ENCODE results near the gene SLC6A8.
"Not testable (repeated sequence)": the region's sequence is repeated elsewhere in the genome, so short reads cannot be mapped to it uniquely, and the experiment has no call there.

The SLC6A8 gene

DNA sequence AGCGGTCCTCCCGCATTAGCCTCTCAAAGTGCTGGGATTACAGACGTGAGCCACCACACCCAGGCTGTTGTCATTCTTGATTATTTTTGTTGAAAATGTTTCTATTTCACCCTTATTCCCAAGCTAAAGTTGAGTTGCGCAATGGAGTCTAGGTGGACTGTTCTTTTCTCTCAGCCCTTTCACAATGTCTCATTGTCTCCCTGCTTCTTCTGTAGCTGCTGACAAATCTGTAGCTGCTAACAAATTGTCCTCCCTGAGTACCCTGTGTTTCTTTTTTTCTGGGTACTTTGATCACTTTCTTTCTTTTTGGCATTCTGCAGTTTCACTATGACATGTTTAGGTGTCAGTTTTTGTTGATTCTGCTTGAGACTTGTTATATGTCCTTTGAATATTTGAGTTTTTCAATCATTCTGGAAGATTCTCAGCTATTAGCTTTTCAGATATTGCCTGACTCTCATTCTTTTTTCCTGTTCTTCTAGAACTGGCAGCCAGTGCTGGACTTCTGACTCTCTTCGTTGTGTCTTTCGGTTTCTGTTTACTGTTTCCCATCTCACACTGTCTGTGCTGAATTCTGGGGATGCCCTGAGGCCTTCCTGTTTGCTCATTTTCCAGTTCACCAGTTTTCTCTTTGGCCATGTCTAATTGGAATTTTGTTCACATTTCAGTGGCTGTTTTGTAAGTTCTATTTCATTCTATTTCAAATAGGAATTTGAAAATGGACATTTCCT, 43.6 kb downstream of the SLC6A8 start:
- DNase-seq (ENCODE audit: low read depth): no peak

DNA sequence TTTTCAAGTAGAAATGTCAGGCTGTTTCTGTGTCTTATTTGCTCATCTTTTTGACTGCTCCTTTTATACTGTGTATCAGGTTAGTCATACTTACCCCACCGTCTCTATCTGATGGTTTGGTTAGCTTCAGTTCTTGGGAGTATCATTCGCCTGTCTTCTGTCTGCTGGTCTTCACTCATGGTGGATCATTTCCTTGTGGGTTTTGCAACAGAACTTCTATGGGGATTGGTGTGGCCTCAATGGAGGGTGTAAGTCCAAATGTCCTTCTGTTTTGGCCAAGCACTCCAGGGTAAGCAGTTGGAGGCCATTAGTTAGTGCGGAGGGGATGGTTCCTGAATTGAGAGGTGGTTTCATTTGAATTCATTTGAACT, 44.1 kb downstream of the SLC6A8 start:
- DNase-seq (ENCODE audit: low read depth): no peak

DNA sequence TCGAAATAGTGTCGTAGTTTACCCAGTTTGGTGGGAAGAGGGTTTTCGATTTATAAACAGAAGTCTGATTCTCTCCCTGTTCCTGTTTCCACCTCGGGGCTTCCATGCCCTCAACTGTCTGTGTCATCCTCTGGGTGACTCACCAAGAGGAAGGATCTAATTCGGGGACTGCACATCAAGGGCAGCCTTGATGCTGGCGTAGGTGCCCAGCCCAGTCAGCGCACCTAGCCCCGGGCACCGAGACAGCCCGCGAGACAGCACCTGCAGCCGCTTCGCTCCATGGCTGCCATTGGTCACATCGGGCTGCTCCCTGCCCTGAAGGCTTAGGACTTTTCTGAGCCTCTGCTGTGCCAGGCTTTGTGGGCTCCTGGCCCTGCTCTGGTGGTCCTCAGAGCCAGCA, 44.7 kb downstream of the SLC6A8 start:
- DNase-seq (ENCODE audit: low read depth): no peak

DNA sequence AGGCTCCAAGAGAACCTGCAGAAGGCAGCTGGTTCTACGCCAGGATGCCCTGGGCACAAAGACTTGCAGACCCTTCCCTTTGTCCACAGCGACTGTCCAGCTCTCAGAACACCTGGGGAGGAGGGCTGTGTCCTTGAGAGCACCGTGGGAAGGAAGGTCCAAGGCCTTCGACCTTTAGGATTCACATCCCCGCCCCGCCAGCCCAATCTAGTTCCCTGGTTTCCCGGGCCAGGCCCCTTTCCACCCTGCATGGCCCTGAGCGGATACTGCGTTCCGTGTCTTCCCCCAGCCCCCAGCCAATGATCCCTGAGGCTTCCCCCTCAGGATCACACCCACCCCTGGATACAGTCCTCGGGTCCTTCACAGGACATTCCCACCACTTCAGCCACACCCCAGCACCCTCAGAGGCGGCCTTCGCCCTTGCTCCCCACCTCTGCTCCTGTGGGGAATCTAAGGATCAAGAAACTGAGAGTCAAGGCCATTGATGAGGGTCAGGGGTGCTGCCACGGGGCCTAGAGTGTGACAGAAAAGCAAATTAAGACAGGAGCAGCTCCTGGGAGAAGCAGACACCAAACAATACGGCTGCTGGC, 46.0 kb downstream of the SLC6A8 start:
- no peak for DNase-seq (ENCODE audit: low read depth)

DNA sequence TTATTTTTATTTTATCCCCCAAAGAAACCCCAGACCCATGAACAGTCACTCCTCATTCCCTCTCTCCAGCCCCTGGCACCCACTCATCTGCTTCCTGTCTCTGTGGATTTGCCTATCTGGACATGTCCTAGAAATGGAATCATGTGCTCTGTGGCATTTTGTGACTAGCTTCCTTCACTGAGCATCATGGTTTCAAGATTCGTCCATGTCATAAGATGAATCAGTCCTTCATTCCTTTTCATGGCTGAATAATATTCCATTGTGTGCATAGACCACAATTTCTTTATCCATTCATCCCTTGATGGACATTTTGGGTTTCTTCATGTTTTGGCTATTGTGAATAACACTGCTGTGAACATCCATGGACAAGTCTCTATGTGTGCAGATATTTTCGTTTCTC, 47.1 kb downstream of the SLC6A8 start:
- no peak for DNase-seq (ENCODE audit: low read depth)

DNA sequence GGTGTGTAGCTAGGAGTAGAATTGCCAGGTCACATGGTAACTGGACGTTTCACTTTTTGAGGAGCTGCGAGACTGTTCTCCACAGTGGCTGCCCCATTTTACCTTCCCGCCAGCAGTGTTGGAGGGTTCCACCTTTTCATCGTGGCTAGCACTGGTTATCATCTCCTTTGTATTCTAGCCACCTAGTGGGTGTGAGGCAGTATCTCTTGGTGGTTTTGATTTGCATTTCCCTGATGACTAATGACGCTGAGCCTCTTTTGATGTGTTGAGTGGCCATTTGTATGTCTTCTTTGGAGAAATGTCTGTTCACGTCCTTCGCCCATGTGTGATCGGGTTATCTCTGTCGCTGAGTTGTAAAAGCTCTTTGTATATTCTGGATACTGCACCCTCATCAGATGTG, 47.5 kb downstream of the SLC6A8 start:
- DNase-seq (ENCODE audit: low read depth): no peak

DNA sequence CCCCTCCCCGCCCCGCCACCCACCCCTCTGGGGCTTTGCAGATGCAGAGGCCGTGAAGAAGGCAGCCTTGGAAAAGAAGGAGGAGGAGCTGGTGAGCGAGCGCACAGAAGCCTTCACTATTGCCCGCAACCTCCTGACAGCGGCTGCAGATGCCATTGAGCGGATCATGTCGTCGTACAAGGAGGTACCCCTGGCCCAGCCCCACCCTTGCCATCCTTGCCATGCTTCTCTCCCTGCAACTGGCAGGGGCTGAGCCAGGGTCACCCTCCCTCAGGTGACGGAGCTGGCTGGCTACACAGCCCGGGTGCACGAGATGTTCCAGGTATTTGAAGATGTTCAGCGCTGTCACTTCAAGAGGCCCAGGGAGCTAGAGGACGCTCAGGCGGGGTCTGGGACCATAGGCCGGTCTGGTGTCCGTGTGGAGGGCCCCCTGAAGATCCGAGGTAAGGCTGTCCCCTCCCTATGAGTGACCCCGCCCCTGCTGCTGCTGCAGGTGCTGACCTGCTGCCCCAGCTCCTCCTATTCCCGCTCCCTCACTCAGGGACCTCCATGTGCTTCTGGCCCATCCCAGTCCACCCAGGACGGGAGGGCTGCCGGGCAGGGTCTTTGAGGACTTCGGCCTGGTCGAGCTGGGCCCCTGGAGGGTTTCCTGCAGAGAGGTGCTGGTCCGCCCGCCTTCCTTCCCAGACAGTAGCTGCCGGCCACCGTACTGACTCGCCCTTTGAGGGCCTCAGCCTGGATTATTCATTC, 48.5 kb downstream of the SLC6A8 start:
- DNase-seq (ENCODE audit: low read depth): no peak

DNA sequence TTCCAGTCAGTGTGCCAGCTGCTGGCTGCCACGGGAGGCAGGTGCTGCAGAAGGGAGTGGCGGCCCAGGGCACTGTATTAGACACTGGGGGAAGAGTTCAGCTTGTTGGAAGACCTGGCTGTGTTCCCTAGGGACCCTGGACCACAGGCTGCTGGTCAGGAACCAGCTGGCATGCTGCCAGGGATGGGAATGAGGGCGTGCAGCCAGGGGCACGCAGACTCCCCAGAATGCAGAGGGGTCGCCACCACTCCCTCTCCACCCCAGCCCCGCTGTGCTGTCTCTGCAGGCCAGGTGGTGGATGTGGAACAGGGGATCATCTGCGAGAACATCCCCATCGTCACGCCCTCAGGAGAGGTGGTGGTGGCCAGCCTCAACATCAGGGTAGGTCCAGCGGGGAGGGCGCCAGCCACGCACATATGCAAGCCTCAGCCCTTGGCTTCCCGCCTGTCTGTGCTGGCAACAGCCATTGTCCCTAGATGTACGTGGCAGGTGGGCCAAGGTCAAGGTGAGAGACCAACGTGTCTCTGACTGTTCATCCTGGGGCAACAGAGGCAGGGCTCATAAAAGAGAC, 49.2 kb downstream of the SLC6A8 start:
- no peak for DNase-seq (ENCODE audit: low read depth)

DNA sequence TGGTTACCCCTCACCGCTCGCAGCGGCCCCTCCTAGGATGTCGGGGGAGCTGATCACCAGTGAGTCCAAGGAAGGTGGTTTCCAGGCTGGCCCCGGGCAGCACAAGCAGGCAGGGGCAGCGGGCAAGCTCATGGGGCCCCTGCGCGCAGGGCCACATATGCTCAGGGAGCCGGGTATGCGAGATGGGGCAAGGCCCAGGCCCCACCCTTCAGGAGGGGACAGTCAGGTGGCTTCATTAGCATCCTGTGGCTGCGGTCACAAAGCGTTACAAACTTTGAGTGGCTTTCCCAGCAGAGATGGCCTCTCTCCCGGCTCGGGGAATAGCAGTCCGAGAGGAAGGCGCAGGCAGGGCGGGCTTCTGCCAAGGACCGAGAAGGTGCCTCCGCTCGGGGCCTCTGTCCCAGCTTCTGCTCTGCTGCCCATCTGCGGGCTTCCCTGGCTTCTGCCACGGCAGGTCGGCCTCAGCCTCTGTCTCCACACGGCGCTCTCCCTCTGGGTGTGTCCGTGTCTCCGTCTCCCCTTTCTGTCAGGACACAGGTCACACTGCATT, 50.4 kb downstream of the SLC6A8 start:
- no peak for DNase-seq (ENCODE audit: low read depth)

DNA sequence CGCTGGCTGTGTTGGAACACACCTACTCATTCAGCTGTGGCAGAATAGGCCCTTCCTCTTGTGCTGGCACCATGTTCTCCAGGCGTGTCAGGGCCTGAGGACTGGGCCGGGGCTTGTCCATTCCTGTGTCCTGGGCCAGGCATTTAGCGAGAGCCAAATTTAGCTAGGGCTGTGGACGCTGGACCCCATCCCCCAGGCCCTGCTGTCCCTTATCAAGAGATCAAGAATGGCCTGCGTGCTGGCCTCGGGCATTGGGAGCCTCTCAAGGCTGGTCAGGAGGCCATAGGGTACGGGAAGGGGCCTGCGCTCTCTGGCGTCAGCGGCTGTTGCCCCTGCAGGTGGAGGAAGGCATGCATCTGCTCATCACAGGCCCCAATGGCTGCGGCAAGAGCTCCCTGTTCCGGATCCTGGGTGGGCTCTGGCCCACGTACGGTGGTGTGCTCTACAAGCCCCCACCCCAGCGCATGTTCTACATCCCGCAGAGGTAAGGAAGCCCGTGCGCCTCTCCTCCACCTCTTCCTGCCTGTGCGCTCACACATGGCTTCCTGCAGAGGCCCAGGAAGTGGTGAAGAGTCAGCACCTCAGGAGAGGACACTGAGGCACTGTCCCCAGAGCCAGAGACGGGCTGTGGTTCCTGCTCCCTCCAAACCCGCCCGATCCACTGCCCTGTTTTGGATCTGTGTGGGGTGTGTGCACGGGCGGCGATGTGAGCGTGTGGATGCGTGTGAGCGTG, 52.2 kb downstream of the SLC6A8 start:
- no peak for DNase-seq (ENCODE audit: low read depth)

DNA sequence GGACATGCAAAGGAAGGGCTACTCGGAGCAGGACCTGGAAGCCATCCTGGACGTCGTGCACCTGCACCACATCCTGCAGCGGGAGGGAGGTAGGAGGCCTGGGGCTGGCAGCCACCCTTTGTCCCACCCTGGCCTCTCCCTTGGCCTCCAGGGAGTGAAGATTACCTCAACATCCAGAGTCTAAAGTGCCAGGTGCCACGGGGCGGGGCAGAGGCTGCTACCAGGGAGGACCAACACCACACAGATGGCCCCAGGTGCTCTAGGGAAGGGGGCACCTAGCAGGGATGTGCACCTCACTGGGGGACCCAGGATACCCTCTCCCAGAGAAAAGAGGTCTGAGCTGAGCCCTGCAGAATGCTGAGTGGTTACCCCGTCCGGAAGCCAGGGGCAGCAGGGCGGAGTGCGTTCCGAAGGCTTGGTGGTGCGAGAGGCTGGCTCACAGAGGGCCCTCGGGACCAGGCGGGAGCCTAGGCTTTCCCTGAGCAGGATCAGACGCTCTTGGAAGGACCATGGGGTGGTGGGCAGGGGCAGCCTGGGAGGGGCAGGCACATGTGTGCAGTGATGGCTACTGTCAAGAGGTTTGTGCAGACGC, 53.0 kb downstream of the SLC6A8 start:
- no peak for DNase-seq (ENCODE audit: low read depth)

DNA sequence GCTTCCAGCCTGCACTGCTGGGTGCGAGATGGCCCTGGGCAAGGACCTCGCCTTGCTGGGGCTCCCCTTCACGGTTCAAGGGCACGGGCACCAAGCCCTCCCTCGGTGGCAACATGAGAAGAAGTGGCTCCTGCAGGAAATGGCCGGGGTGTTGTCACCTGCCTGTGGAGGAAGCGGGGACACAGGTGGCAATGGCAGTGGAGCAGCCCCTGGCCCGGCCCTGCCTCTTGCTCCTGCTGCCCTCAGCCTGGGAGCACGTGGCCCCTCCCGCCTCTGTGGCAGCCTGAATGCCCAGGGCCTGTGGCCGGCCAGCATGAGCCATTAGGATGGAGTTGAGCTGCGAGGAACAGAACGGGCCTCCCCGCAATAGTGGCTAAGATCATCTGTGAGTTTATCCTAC, 53.7 kb downstream of the SLC6A8 start:
- no peak for DNase-seq (ENCODE audit: low read depth)

DNA sequence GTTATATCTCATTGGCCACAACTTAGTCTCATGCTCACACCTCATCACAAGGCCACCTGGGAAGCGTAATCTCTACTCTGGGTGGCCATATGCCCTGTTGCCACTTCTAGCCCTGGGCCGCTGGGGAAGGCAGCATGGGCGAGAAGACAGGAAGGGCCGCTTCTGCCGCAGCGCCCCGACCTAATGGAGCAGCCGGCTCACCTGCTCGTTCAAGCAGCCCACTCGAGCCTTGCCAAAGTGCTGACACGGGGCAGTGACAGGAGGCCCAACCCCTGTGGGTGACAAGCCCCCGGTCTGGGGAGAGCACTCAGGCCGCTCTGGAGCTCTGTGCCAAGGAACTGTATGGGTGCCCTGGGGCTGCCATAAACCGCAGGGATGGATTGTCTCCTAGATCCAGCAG, 54.4 kb downstream of the SLC6A8 start:
- DNase-seq (ENCODE audit: low read depth): not testable (repeated sequence)

DNA sequence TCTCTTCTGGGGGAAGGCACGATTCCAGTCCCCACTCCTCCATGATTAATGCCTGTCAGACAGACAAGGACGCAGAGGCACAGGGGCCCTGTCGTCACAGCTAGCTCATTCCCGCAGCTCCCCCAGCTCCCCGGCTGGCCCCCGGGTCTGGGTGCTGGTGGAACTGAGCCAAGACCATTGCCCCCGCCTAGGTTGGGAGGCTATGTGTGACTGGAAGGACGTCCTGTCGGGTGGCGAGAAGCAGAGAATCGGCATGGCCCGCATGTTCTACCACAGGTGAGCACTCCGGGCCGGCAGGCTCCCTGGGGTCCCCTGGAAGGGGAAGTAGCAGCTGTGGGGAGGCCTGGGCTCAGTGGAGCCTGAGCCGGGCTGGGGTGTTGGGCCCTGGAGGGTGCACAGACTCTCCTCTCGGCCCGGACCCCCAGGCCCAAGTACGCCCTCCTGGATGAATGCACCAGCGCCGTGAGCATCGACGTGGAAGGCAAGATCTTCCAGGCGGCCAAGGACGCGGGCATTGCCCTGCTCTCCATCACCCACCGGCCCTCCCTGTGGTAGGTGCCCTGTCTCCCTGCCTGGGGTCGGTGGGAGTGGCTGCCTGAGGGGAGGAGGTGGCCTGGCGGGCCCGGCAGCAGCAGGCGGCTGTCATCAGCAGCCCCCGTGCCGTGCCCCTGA, 55.2 kb downstream of the SLC6A8 start:
- not testable (repeated sequence) for DNase-seq (ENCODE audit: low read depth)

DNA sequence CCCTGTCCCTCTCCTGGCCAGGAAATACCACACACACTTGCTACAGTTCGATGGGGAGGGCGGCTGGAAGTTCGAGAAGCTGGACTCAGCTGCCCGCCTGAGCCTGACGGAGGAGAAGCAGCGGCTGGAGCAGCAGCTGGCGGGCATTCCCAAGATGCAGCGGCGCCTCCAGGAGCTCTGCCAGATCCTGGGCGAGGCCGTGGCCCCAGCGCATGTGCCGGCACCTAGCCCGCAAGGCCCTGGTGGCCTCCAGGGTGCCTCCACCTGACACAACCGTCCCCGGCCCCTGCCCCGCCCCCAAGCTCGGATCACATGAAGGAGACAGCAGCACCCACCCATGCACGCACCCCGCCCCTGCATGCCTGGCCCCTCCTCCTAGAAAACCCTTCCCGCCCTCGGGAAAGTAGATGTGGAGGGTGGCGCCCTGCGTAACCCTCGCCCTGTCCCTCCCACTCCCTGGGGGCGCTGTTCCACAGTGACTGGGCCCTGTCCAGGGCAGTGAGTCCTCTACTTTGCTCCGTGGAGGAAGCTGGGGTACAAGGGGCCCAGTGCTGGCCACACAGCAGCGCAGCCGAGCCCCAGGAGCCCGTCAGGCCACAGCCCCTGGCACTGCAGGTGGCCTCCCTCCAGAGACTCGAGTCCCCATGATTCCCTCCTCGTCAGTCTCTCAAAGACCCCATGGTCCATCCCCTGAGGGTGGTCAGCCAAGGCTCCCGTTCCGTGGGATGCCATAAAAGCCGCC, 55.9 kb downstream of the SLC6A8 start:
- DNase-seq (ENCODE audit: low read depth): not testable (repeated sequence)

DNA sequence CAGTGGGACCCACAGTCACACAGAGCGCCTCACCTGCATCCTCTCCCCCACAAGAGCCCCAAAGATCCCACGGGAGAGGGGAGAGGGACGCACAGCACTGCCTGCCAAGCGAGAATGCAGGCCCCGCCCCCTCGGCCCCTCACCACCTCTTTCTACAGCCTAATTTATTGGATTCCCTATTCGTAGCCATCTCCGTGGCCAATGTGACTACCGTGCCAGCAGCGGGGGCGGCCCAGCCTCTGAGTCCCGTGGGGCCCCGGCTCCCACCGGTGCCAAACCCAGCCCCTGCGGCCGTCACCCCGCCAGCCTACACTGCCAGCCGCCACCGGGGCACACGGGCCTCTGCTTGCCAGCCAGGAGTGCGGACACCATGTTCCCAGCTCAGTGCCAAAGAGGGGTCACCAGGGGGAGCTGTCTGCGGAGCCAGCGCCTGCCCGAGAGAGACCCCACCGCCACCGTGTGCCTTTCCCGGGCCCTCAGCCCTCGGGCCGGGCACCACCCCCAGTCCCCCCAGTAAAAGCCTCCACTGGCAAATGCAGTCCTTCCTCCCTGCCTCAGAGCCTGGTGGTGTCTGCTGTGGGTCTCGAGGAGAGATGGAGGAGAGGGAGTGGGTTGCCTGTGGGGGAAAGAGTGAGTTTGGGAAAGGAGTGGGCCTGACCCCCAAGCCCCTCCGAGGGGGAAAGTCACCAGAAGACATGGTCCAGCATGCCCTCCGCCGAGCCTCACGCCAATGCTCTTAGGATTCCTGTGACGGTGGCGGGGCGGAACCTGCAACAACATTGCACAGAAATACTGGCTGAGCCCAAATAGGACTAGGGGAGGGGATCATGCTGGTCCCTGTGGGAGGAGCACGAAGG, 56.7 kb downstream of the SLC6A8 start:
- no peak for DNase-seq (ENCODE audit: low read depth)

DNA sequence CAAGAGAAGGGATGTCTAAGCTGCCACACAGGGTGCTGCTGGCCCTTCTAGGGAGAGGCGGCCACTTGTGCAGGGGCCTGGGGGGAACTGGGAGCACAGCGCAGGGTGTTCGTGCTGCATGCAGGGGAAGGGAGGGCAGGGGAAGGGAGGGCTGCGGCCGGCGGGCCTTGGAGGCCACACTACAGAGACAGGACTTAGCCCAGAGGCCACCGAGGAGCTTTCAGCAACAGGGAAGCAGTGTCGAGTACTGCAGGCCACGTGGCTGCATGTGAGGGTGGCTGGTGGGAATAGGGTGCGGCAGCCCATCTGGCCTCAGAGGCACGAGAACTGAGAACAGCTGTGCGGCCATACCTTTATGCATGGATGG, 57.3 kb downstream of the SLC6A8 start:
- DNase-seq (ENCODE audit: low read depth): not testable (repeated sequence)
